Caco-2 (cell line): Measurements from ENCODE around the gene FMNL3. TPM values are rescaled to one million over a fixed set of nuclear protein-coding genes. Genes with fewer than 3 reads are reported as not detected.

ENCODE experiments used
- BruUV-seq: library from RNA; stranded (reverse); fragments of 400-500 nt; replicated peaks from 2 replicates; lab custom pipeline; 2021; lab: Mats Ljungman, UMichigan
- CTCF ChIA-PET: fragments of 300-600 bp; sonication (Branson Sonifier 250); formaldehyde crosslinking; loops from one replicate; lab custom pipeline; 2022; ENCODE audit warnings: antibody characterized with exemption; lab: Charles Lee
- POLR2A ChIA-PET: fragments of 300-600 bp; sonication (Branson Sonifier 250); formaldehyde crosslinking; loops from one replicate; lab custom pipeline; 2022; ENCODE audit warnings: antibody characterized with exemption; lab: Charles Lee
- DNase-seq, 2 experiments: peaks; one replicate each; pipeline versions ENCODE4 v3.0.0 to v3.0.0-alpha.2; 2020 to 2022
- H3K27me3 ChIP-seq: replicated peaks from 2 replicates; pipeline ENCODE4 v1.6.0; 2011; ENCODE audit warnings: low read length; ENCODE audit not compliant: control insufficient read depth, insufficient read depth
- H3K36me3 ChIP-seq: 2 replicates; pipeline ENCODE4 v1.5.1; 2011; ENCODE audit warnings: low read length; ENCODE audit not compliant: control insufficient read depth, insufficient read depth
- H3K4me1 ChIP-seq: fragments of 250-450 bp; sonication (Bioruptor Pico); 2 replicates; pipeline ENCODE4 v1.5.1; 2020; ENCODE audit warnings: mild to moderate bottlenecking
- H3K4me3 ChIP-seq: 2 replicates; pipeline ENCODE4 v1.5.1; 2011; ENCODE audit warnings: low read depth, mild to moderate bottlenecking, control low read depth, low read length
- H3K9me3 ChIP-seq: fragments of 250-450 bp; sonication (Bioruptor Pico); 2 replicates; pipeline ENCODE4 v1.5.1; 2020; ENCODE audit warnings: mild to moderate bottlenecking, moderate library complexity
- H3K27ac Mint-ChIP-seq: one replicate; pipeline ENCODE4 v1.8.0; 2022; ENCODE audit warnings: mixed read lengths; ENCODE audit not compliant: unreplicated experiment
- H3K27me3 Mint-ChIP-seq: one replicate; pipeline ENCODE4 v1.8.0; 2022; ENCODE audit warnings: mixed read lengths; ENCODE audit not compliant: insufficient read depth, unreplicated experiment
- H3K36me3 Mint-ChIP-seq: one replicate; pipeline ENCODE4 v1.8.0; 2022; ENCODE audit warnings: mild to moderate bottlenecking, mixed read lengths; ENCODE audit not compliant: insufficient read depth, unreplicated experiment
- H3K4me1 Mint-ChIP-seq: one replicate; pipeline ENCODE4 v1.8.0; 2022; ENCODE audit warnings: low read depth, mixed read lengths; ENCODE audit not compliant: unreplicated experiment
- H3K4me3 Mint-ChIP-seq: one replicate; pipeline ENCODE4 v1.8.0; 2022; ENCODE audit warnings: mild to moderate bottlenecking, moderate library complexity, mixed read lengths; ENCODE audit not compliant: unreplicated experiment
- H3K9me3 Mint-ChIP-seq: one replicate; pipeline ENCODE4 v1.8.0; 2022; ENCODE audit warnings: mixed read lengths; ENCODE audit not compliant: unreplicated experiment
- intact Hi-C: fragments of 100-400 bp; cut with micrococcal nuclease; formaldehyde crosslinking; loops from one replicate; pipeline ENCODE4 v1.10.0; 2022; ENCODE audit not compliant: unreplicated experiment
- total RNA-seq: library from RNA; stranded (reverse); gene quantifications from 2 replicates; pipeline ENCODE4 v1.2.3, GENCODE V29; 2022
- TF ChIP-seq, protein P1 (sequence below), 2 experiments: fragments of 200-600 bp in 1 of 2; IDR thresholded peaks; 1 replicate in 1 of 2; 2 replicates in 1 of 2; pipeline versions ENCODE4 v1.5.1 to v1.8.0; 2011 to 2022; ENCODE audit warnings: antibody characterized with exemption in 1 of 2, control low read depth in 1 of 2, inconsistent platforms in 1 of 2, low read depth in 1 of 2, low read length in 1 of 2, mild to moderate bottlenecking in 1 of 2, moderate library complexity in 1 of 2; ENCODE audit not compliant: insufficient read depth in 1 of 2, severe bottlenecking in 1 of 2, unreplicated experiment in 1 of 2

The FMNL3 gene
- total RNA-seq, 1 experiment from 2014 or later: 10.7 TPM

GRCh38 chr12:49683599-49684309 lies 23.5 kb downstream of the FMNL3 start:
- H3K4me1 ChIP-seq: peaks cover 30% of the 10 kb centered on the region
- no peaks in the 10 kb centered on the region for H3K36me3 Mint-ChIP-seq
- no peaks in the 10 kb centered on the region for H3K9me3 Mint-ChIP-seq
- no peaks in the 10 kb centered on the region for H3K27me3 Mint-ChIP-seq
- intact Hi-C loops: no loop called here
- CTCF ChIA-PET: interaction anchor here (0.7 to 2.2 kb wide), 3 partner anchors 11 to 60 kb away, joined by 3 to 11 read pairs (median 5); partner anchors contain the start of genes PRPF40B and TMBIM6
- H3K27me3 ChIP-seq: no peaks in the 10 kb centered on the region
- no TSS peak for BruUV-seq
- H3K9me3 ChIP-seq: 0 out of 2 replicates have a peak, but pooled peaks cover 3% of the 10 kb centered on the region
- POLR2A ChIA-PET: interaction anchor here (1.2 kb wide), 1 partner anchor 58 kb away, joined by 4 read pairs; no protein-coding TSS in a partner anchor
- H3K4me3 Mint-ChIP-seq: no peak overlapping the region
- TF ChIP-seq, protein P1, sequence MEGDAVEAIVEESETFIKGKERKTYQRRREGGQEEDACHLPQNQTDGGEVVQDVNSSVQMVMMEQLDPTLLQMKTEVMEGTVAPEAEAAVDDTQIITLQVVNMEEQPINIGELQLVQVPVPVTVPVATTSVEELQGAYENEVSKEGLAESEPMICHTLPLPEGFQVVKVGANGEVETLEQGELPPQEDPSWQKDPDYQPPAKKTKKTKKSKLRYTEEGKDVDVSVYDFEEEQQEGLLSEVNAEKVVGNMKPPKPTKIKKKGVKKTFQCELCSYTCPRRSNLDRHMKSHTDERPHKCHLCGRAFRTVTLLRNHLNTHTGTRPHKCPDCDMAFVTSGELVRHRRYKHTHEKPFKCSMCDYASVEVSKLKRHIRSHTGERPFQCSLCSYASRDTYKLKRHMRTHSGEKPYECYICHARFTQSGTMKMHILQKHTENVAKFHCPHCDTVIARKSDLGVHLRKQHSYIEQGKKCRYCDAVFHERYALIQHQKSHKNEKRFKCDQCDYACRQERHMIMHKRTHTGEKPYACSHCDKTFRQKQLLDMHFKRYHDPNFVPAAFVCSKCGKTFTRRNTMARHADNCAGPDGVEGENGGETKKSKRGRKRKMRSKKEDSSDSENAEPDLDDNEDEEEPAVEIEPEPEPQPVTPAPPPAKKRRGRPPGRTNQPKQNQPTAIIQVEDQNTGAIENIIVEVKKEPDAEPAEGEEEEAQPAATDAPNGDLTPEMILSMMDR (IDR thresholded peaks at IDR 0.05; ENCODE audit: insufficient read depth in 1 of 2, low read depth in 1 of 2, low read length in 1 of 2, severe bottlenecking in 1 of 2, unreplicated experiment in 1 of 2): no peak
- H3K4me1 Mint-ChIP-seq: peaks cover 16% of the 10 kb centered on the region
- H3K4me3 ChIP-seq: no peak overlapping the region
- no peak for DNase-seq
- H3K36me3 ChIP-seq: no peaks in the 10 kb centered on the region
- no peak overlapping the region for H3K27ac Mint-ChIP-seq

GRCh38 chr12:49680075-49680474 lies 27.1 kb downstream of the FMNL3 start:
- no peak for DNase-seq
- no TSS peak for BruUV-seq

DNA sequence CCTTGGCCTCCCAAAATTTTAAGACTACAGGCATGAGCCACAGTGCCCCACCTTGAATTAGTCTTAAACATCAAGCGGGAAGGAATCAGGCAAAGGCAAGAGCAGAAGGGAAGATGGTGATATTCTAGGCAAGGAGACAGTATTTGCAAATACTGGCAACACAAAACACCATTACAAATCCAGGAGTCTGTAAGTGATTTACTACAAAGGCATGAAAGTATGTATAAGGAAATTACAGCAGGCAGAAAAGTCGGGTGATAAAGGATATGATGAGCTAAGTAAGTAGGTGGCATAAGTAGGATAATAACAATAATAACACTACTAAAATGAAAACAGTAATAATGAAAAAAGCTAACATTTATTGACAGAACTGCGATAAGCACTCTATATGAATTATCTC lies 28.5 kb downstream of the FMNL3 start:
- intact Hi-C loops: no loop called here
- DNase-seq: no peak
- Histone ChIP-seq H3K4me3 (no peak overlapping the region), H3K4me1 (peaks cover 16% of the 10 kb centered on the region), H3K27me3 (no peaks in the 10 kb centered on the region), H3K9me3 (no peaks in the 10 kb centered on the region), H3K36me3 (no peaks in the 10 kb centered on the region)
- TF ChIP-seq, protein P1 (IDR thresholded peaks at IDR 0.05; ENCODE audit: insufficient read depth in 1 of 2, low read depth in 1 of 2, low read length in 1 of 2, severe bottlenecking in 1 of 2, unreplicated experiment in 1 of 2): no peak
- BruUV-seq: no TSS peak
- Mint-ChIP-seq H3K27me3 (no peaks in the 10 kb centered on the region), H3K36me3 (no peaks in the 10 kb centered on the region), H3K4me1 (peaks cover 12% of the 10 kb centered on the region), H3K4me3 (no peak overlapping the region), H3K9me3 (no peaks in the 10 kb centered on the region), H3K27ac (no peak overlapping the region)
- ChIA-PET POLR2A (no interaction called here), CTCF (interaction anchor here (0.6 kb wide), 1 partner anchor 122 kb away, joined by 3 read pairs; no protein-coding TSS in a partner anchor)

More at GRCh38 chr12:49680075-49680474, 27.1 kb downstream of the FMNL3 start:
- H3K27ac Mint-ChIP-seq: no peak overlapping the region
- peaks cover 16% of the 10 kb centered on the region for H3K4me1 Mint-ChIP-seq
- no peaks in the 10 kb centered on the region for H3K27me3 ChIP-seq
- H3K4me3 ChIP-seq: no peak overlapping the region
- CTCF ChIA-PET: no interaction called here
- TF ChIP-seq, protein P1 (IDR thresholded peaks at IDR 0.05; ENCODE audit: insufficient read depth in 1 of 2, low read depth in 1 of 2, low read length in 1 of 2, severe bottlenecking in 1 of 2, unreplicated experiment in 1 of 2): no peak
- no peaks in the 10 kb centered on the region for H3K9me3 Mint-ChIP-seq
- no peaks in the 10 kb centered on the region for H3K27me3 Mint-ChIP-seq
- H3K36me3 ChIP-seq: no peaks in the 10 kb centered on the region
- peaks cover 18% of the 10 kb centered on the region for H3K4me1 ChIP-seq
- POLR2A ChIA-PET: interaction anchor here (1.0 kb wide), 1 partner anchor 61 kb away, joined by 3 read pairs; no protein-coding TSS in a partner anchor
- H3K4me3 Mint-ChIP-seq: no peak overlapping the region
- H3K9me3 ChIP-seq: no peaks in the 10 kb centered on the region
- H3K36me3 Mint-ChIP-seq: no peaks in the 10 kb centered on the region
- intact Hi-C loops: no loop called here
